Body of pancreas (tissue), 4 donors: ENCODE data around the gene LANCL2. TPM values are rescaled to one million over a fixed set of nuclear protein-coding genes. Genes with fewer than 3 reads are reported as not detected.

Experiments used
- ATAC-seq: fragments of 150-250 bp; one replicate; pipeline ENCODE4 v1.9.1; 2016
- DNase-seq, 4 donors: peaks; one replicate each; pipeline ENCODE4 v3.0.0-alpha.2; 2019
- H3K27ac ChIP-seq, 4 donors: fragments of 200-600 bp; sonication (generic); 1 replicate in 3 of 4; 2 replicates in 1 of 4; pipeline versions ENCODE4 v1.5.1 to v1.6.1; 2016 to 2019; ENCODE audit warnings: mild to moderate bottlenecking in 1 of 4, mixed read lengths in 1 of 4, moderate library complexity in 1 of 4
- H3K27me3 ChIP-seq, 2 donors: fragments of 200-600 bp; sonication (generic); one replicate each; pipeline ENCODE4 v1.6.0; 2016; ENCODE audit warnings: mild to moderate bottlenecking in 1 of 2
- H3K36me3 ChIP-seq, 2 donors: fragments of 200-600 bp; sonication (generic); replicated peaks in 1 of 2; 2 replicates each; pipeline ENCODE4 v1.5.1; 2016; ENCODE audit warnings: low read depth in 2 of 2; ENCODE audit not compliant: insufficient read depth in 1 of 2
- H3K4me1 ChIP-seq: fragments of 200-600 bp; sonication (generic); one replicate; pipeline ENCODE4 v1.6.0; 2016
- H3K4me3 ChIP-seq, 2 donors: fragments of 200-600 bp; sonication (generic); 1 replicate in 1 of 2; 2 replicates in 1 of 2; pipeline ENCODE4 v1.5.1; 2016 to 2019
- H3K9me3 ChIP-seq, 3 donors: fragments of 200-600 bp; sonication (generic); 1 replicate in 2 of 3; 2 replicates in 1 of 3; pipeline ENCODE4 v1.5.1; 2016
- POLR2A ChIP-seq, 3 donors: fragments of 450-650 bp; IDR thresholded peaks; one replicate each; pipeline ENCODE4 v1.6.1; 2016; ENCODE audit warnings: antibody characterized with exemption in 3 of 3, mild to moderate bottlenecking in 2 of 3
- WGBS, 2 donors: methylation state at CpG; one replicate each; pipeline ENCODE4 v1.1.5; 2017; 5-methylcytosine and 5-hydroxymethylcytosine counted together
- intact Hi-C: fragments of 100-400 bp; cut with DNase I; formaldehyde crosslinking; loops from one replicate; pipeline ENCODE4 v1.15.1; 2023
- total RNA-seq, 2 donors: library from RNA; depleted of rRNA; stranded (reverse); fragments of >200 nt; gene quantifications; one replicate each; pipeline ENCODE4 v1.1.0, GENCODE V29; 2016
- TF ChIP-seq, protein P1 (sequence below), 7 experiments: fragments of 450-650 bp in 4 of 7; fragments of 200-600 bp in 3 of 7; sonication (generic) in 3 of 7; IDR thresholded peaks; one replicate each; pipeline ENCODE4 v1.5.1; 2016 to 2019; ENCODE audit warnings: antibody characterized with exemption in 7 of 7

LANCL2 gene
- total RNA-seq, 2 donors from 2014 or later = 4.4 to 10.9 TPM

GRCh38 chr7:55476852-55477780 is 112.0 kb downstream of the LANCL2 start:
- Histone ChIP-seq H3K27ac (no peak overlapping the region), H3K9me3 (no peaks in the 10 kb centered on the region), H3K4me1 (no peaks in the 10 kb centered on the region), H3K4me3 (no peak overlapping the region), H3K27me3 (no peaks in the 10 kb centered on the region), H3K36me3 (no peaks in the 10 kb centered on the region)
- 89 to 91% methylated on average over 19 of the region's 19 CpGs for WGBS, 2 donors
- intact Hi-C loops = no loop called here
- no peak for DNase-seq
- ATAC-seq = no peak
- TF ChIP-seq POLR2A (IDR thresholded peaks at IDR 0.05) = no peak
- TF ChIP-seq, protein P1, sequence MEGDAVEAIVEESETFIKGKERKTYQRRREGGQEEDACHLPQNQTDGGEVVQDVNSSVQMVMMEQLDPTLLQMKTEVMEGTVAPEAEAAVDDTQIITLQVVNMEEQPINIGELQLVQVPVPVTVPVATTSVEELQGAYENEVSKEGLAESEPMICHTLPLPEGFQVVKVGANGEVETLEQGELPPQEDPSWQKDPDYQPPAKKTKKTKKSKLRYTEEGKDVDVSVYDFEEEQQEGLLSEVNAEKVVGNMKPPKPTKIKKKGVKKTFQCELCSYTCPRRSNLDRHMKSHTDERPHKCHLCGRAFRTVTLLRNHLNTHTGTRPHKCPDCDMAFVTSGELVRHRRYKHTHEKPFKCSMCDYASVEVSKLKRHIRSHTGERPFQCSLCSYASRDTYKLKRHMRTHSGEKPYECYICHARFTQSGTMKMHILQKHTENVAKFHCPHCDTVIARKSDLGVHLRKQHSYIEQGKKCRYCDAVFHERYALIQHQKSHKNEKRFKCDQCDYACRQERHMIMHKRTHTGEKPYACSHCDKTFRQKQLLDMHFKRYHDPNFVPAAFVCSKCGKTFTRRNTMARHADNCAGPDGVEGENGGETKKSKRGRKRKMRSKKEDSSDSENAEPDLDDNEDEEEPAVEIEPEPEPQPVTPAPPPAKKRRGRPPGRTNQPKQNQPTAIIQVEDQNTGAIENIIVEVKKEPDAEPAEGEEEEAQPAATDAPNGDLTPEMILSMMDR (IDR thresholded peaks at IDR 0.05) = no peak

GRCh38 chr7:55477781-55478374 is 112.7 kb downstream of the LANCL2 start:
- TF ChIP-seq, protein P1 (IDR thresholded peaks at IDR 0.05) = no peak
- no peak for TF ChIP-seq POLR2A (IDR thresholded peaks at IDR 0.05)

GRCh38 chr7:55478700-55479099 is 113.6 kb downstream of the LANCL2 start:
- Histone ChIP-seq H3K4me3 (no peak overlapping the region), H3K9me3 (no peaks in the 10 kb centered on the region), H3K36me3 (no peaks in the 10 kb centered on the region), H3K27me3 (no peaks in the 10 kb centered on the region), H3K4me1 (no peaks in the 10 kb centered on the region), H3K27ac (no peak overlapping the region)
- DNase-seq (no peak), ATAC-seq (no peak)
- WGBS, 2 donors = 77% methylated on average over 6 of the region's 6 CpGs
- intact Hi-C loops = no loop called here
- no peak for TF ChIP-seq POLR2A (IDR thresholded peaks at IDR 0.05)
- TF ChIP-seq, protein P1 (IDR thresholded peaks at IDR 0.05) = no peak

More at GRCh38 chr7:55477781-55478374, 112.7 kb downstream of the LANCL2 start:
- 78 to 89% methylated on average over 13 of the region's 13 CpGs for WGBS, 2 donors
- no peak for DNase-seq
- no peak overlapping the region for H3K4me3 ChIP-seq
- H3K36me3 ChIP-seq = no peaks in the 10 kb centered on the region
- ATAC-seq = no peak
- no peaks in the 10 kb centered on the region for H3K9me3 ChIP-seq
- intact Hi-C loops = no loop called here
- H3K4me1 ChIP-seq = no peaks in the 10 kb centered on the region
- no peaks in the 10 kb centered on the region for H3K27me3 ChIP-seq
- H3K27ac ChIP-seq = no peak overlapping the region

DNA sequence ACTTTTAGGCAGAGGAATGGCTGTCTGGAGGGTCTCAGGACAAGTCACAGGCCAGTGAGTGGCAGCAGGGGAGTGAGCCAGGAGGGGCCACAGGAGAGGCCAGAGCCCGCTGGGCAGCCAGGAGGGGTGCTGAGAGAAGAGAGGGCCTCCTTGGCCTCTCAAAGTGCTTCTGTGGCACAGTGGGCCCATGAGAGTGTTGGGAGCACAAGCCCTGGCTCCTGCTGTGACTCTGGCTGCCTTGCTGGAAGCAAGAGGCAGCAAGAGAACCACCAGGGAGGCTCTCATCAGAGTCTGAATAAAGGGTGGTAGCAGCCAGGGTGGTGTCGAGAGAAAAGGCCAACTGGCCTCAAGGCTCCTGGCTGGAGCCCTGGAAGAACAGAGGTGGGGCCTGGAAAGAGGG is 116.0 kb downstream of the LANCL2 start:
- Histone ChIP-seq H3K4me1 (no peaks in the 10 kb centered on the region), H3K9me3 (no peaks in the 10 kb centered on the region), H3K27ac (no peak overlapping the region), H3K4me3 (no peak overlapping the region), H3K36me3 (no peaks in the 10 kb centered on the region), H3K27me3 (no peaks in the 10 kb centered on the region)
- TF ChIP-seq, protein P1 (IDR thresholded peaks at IDR 0.05) = no peak
- TF ChIP-seq POLR2A (IDR thresholded peaks at IDR 0.05) = no peak
- DNase-seq (no peak), ATAC-seq (no peak)
- intact Hi-C loops = loop anchor here (10.0 kb wide), 1 partner anchor 56 kb away; no protein-coding TSS in a partner anchor
- 88 to 96% methylated on average over 2 of the region's 2 CpGs for WGBS, 2 donors
